Uterus (tissue), 2 donors: Measurements from ENCODE around the gene ZSCAN25.

Source experiments
- CTCF ChIP-seq, 4 experiments: fragments of 200-600 bp in 2 of 4; fragments of 450-650 bp in 2 of 4; sonication (generic) in 2 of 4; IDR thresholded peaks; one replicate each; pipeline ENCODE4 v1.5.1; 2016 to 2019; ENCODE audit warnings: antibody characterized with exemption in 4 of 4, mild to moderate bottlenecking in 2 of 4, moderate library complexity in 1 of 4
- POLR2A ChIP-seq, 2 donors: fragments of 450-650 bp; IDR thresholded peaks; one replicate each; pipeline ENCODE4 v1.6.1; 2016; ENCODE audit warnings: antibody characterized with exemption in 2 of 2, mild to moderate bottlenecking in 1 of 2, moderate library complexity in 1 of 2

DNA sequence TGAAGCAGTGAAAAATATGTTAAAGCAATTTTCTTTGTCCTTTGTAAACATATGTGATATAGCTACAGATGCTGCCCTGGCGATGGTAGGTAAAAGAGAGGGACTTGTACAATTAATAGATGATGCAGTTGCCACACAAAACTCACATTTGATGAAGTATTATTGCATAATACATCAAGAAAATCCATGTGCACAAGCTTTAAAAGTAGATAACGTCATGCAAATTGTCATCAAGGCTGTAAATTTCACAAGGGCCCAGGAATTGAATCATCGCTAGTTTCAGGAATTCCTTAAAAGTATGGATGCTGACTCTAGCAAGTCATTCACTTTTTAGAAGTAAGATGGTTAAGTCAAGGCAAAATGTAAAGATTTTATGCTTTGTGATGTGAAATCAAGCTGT lies 53.0 kb downstream of the ZSCAN25 start:
- no peak for TF ChIP-seq POLR2A (IDR thresholded peaks at IDR 0.05)
- no peak for TF ChIP-seq CTCF (IDR thresholded peaks at IDR 0.05)
